ENCODE measurements around the gene DMBX1.
A peak's percentile ranks its signal among the peaks of the same experiment; 100 is the strongest.

DMBX1 gene

GRCh38 chr1:46489638-46490405, at the start of gene DMBX1:
TSS of gene DMBX1 (plus strand) at chr1:46489836. CDS start at chr1:46507011, 17,175 bp downstream.
- DNase-seq (ENCODE audit: low read depth in 3 of 3) = no peak

GRCh38 chr1:46440478-46440877, 49.2 kb upstream of the DMBX1 start:
- DNase-seq (ENCODE audit: low read depth in 3 of 3) = no peak

- DNase-seq (ENCODE audit: low read depth in 3 of 3) = peak; percentile 35 to 52 (median 41)
Observed at GRCh38 chr1:46442317-46443161, 47.1 kb upstream of the DMBX1 start.

GRCh38 chr1:46444466-46444865, 45.2 kb upstream of the DMBX1 start:
- DNase-seq (ENCODE audit: low read depth in 3 of 3) = no peak

- no peak for DNase-seq (ENCODE audit: low read depth in 3 of 3)
Observed at GRCh38 chr1:46445773-46446256, 43.8 kb upstream of the DMBX1 start.

- peak; percentile 57 to 62 (median 57) for DNase-seq (ENCODE audit: low read depth in 3 of 3)
Observed at GRCh38 chr1:46446646-46447498, 42.8 kb upstream of the DMBX1 start.

GRCh38 chr1:46447499-46448108, 42.0 kb upstream of the DMBX1 start:
- no peak for DNase-seq (ENCODE audit: low read depth in 3 of 3)

- DNase-seq (ENCODE audit: low read depth in 3 of 3) = no peak
Observed at GRCh38 chr1:46448109-46448911, 41.3 kb upstream of the DMBX1 start.

- no peak for DNase-seq (ENCODE audit: low read depth in 3 of 3)
Observed at GRCh38 chr1:46449223-46450159, 40.1 kb upstream of the DMBX1 start.

GRCh38 chr1:46450160-46450517, 39.5 kb upstream of the DMBX1 start:
- no peak for DNase-seq (ENCODE audit: low read depth in 3 of 3)

- DNase-seq (ENCODE audit: low read depth in 3 of 3) = no peak
Observed at GRCh38 chr1:46451948-46452930, 37.4 kb upstream of the DMBX1 start.

GRCh38 chr1:46452931-46453325, 36.7 kb upstream of the DMBX1 start:
- DNase-seq (ENCODE audit: low read depth in 3 of 3) = no peak

GRCh38 chr1:46453449-46453848, 36.2 kb upstream of the DMBX1 start:
- DNase-seq (ENCODE audit: low read depth in 3 of 3) = no peak

GRCh38 chr1:46455951-46456350, 33.7 kb upstream of the DMBX1 start:
- DNase-seq (ENCODE audit: low read depth in 3 of 3) = no peak

GRCh38 chr1:46456411-46456963, 33.1 kb upstream of the DMBX1 start:
- DNase-seq (ENCODE audit: low read depth in 3 of 3) = no peak

- no peak for DNase-seq (ENCODE audit: low read depth in 3 of 3)
Observed at GRCh38 chr1:46457178-46457577, 32.5 kb upstream of the DMBX1 start.

- no peak for DNase-seq (ENCODE audit: low read depth in 3 of 3)
Observed at GRCh38 chr1:46458190-46458589, 31.4 kb upstream of the DMBX1 start.

- no peak for DNase-seq (ENCODE audit: low read depth in 3 of 3)
Observed at GRCh38 chr1:46458846-46459245, 30.8 kb upstream of the DMBX1 start.

Data from stimulated activated CD4-positive, alpha-beta T cell treated with anti-CD3 and anti-CD28 coated beads, TNF-alpha, amount 100 ng/mL, for 4 hours (primary cell).